Stimulated activated CD8-positive, alpha-beta memory T cell treated with anti-CD3 and anti-CD28 coated beads, Interleukin-7, amount 100 ng/mL, for 1 hour (primary cell): ENCODE measurements around the gene USB1.

Source experiments
- DNase-seq, 2 donors: peaks; one replicate each; pipeline ENCODE4 v3.0.0-alpha.2; 2020; ENCODE audit warnings: low read depth in 2 of 2

USB1 gene, protein sequence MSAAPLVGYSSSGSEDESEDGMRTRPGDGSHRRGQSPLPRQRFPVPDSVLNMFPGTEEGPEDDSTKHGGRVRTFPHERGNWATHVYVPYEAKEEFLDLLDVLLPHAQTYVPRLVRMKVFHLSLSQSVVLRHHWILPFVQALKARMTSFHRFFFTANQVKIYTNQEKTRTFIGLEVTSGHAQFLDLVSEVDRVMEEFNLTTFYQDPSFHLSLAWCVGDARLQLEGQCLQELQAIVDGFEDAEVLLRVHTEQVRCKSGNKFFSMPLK

DNA sequence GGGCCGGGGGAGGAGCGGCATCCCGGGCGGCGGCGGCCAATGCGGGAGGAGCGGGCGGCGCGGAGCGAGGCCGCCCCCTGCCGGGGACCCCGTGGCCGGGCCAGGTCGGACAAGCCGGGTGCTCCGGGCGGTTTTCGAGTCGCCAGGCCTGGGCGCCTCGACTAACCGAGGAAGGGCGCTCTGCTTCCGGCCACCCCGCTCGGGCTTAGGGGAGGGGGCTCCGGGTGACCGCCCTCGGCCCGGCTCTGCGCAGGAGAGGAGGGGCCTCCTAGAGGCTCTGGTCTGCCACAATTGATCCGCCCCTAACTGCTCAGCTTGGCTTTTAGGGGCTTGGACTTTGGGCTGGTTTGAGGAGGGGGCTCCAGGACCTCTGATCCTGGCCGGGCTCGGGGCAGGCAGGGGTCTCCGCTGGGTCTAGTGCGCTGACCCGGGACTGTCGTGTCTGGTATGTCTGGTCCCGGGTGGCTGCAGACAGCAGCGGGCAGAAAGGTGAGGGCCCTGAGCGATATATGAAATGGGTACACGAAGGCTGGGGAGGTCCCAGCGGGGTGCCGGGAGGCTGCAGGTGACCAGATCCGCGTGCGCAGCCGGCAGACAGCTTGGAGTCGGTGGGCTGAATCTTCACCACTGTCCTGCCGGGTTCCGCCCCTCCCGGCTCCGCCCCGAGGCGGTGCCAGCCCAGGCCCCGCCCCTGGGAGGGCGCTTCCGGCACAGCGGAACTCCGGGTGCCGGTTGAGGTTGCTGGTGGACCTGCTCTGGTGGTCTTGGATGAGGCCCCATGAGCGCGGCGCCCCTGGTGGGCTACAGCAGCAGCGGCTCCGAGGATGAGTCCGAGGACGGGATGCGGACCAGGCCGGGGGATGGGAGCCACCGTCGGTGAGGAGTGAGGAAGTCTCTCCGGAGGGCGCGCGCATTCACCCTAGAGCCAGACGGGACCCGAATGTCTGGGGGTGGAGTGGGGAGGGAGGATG lies at the start of gene USB1:
Gene USB1, plus strand, starts transcription at position 702 of the 971 bp plus-strand sequence. Its CDS starts 77 bp downstream, at position 779.
- peak; percentile 68 for DNase-seq

DNA sequence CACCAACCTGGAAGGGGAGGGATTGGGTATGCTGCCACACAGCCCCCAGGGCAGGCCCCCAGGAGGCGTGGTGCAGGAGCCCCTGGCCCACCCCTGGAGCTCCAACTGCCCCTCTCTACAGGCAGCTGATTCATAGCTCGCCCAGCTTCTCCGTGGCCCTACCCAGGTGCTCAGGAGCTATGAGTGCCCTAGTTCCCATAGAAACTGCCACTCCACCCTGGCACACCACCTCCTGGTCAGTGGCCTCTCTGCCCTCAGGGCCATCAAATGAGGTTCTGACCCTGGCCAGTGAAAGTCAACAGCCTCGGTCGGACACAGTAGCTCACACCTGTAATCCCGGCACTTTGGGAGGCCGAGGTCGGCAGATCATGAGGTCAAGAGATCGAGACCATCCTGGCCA lies 48.3 kb upstream of the USB1 start:
- DNase-seq: no peak

DNA sequence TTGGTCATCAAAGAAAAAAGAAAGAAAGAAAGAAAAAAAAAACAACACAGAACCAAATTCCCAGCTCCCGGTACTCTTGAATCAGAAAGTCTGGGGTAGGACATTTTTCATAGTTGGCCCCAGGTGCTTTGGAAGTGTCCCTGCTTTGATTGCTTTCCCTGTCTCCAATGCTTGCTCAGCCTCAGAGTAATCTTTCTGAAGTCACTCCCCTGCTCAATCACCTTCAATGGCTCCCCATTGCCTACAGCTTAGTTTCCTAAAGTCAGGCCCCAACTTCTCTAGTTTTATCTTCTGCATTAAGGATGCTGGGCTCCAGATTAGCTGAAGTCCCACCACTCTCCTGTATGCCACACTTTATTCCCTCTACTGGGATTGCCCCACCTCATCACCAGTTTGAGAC lies 47.4 kb upstream of the USB1 start:
- no peak for DNase-seq

DNA sequence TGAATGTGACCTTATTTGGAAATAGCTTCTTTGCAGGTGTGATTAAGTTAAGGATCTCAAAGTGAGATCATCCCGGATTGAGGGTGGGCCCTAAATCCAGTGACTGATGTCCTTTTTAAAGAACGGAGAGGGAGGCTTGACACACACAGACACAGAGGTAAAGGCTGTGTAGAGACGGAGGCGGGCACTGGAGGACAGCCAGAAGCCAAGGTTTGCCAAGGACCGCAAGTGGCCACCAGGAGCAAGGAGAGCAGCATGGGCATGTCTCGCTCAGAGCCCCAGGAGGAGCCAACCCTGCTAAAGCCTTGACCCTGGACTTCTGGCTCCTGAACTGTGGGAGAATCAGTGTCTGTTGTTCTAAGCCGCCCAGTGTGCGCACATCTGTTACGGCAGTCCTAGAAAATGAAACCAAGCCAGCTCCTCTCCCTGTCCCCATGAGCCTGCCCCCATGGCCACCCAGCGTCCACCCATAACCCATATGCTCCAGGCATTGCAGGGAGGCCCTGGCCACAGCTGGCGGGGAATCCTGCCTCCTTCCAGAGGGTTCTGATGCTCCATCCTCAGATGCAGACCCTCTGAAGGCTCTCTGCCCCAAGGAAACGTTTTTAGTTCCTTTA lies 45.5 kb upstream of the USB1 start:
- no peak for DNase-seq

DNA sequence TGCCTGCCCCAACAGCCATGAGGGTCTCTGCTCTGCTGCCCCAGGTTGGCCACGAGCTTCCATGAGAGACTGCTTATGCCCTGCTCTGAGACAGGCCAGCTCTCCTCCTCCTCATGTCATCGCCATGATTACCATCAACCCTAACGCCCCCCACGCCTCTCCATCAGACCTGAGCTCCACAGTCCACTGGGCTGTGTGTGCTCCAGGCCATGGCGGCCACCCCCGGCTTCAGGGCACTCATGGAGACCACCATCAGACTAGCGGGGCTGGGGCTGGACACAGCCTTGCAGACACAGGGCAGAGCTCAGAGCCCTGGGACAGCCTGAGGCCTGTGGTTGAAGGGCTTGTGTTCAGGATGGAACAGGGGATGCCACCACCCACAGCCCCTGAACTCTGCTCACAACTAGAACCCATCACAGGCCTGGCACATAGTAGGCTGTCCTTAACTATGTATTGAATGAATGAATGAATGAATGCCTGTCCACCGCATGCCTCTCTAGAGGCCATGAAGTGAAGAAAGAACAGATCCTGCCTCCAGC lies 44.9 kb upstream of the USB1 start:
- no peak for DNase-seq

DNA sequence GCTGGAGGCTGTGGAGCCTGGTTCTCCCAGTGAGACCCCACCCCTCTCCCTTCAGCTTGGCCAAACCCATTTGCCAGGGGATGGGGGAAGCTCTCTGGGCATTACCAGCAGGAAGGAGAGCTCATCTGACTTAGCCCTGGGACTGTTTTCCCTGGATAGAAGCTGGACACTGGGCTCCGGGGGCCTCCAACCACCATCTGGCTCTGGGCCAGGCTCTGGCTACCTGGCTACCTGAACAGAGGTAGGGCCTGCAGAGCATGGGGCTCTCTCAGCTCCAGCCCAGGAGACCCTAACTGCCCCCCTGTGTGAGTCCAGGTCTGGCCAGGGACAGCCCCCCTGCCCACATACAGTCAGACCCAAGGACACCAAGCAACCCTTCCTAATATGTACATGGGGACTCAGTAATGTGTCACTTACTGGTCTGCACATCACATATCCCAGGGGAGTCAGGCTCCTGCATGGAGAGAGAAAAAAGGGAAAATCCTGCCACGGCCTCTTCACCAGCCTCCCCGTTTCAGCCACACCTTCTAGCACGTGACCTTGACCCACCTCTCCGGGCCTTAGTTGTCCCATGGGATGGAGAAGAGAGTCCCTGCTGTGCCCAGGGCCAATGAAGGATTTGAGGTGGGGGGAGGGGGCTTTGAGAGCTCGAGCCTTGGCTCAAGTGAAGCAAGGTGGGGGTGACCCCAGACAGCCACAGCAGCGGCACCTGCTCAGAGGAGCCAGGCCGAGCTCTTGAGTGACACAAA lies 44.1 kb upstream of the USB1 start:
- no peak for DNase-seq

DNA sequence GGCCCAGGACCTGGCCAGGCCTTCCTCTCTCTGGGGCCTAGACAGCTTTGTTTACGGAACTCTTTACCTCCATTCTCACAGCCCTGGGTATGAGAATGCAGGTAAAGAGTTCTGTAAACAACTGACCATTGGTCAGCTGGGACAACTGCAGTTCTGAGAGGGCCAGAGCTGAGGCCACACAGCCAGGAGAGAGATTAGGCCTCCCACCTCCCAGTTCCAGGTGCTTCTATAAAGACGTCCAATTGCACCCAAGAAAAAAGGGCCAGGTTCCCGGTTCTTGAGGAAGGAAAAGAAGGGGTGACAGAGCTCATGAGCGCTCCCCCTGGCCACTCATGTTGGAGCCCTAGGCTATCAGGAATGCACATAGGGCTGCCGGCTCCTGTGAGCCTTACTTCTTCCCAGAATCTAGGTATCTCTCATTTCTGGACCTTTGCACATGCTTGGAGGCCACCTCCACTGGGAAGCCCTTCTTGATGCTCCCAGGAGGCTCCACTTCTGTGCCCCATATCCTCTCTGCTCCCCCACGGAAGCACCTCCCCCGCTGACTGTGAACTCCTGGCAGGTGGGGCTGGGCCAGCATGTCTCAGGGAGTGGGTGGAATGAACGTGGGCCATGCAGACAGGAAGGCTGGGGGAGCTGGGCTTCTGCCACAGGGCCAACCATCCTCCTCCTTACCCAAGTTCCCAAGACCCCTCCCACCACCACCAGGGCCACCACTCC lies 43.4 kb upstream of the USB1 start:
- no peak for DNase-seq

DNA sequence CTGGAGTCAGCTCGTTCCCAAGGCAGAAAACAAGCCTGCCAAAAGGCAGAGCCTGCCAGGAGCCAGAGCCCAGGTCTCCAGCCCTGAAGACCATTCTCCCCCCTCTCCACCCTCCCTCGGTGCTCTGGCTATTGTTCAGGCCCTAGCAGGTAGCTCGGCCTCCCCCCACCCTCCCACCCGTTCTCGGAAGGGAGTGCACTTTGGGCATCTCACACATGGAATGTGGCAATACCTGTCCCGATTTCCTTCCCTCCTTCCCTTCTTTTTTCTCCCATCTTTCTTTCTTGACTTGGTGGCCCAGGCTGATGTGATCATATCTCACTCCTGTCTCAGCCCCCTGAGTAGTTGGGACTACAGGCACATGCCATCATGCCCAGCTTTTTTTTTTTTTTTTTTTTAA lies 42.7 kb upstream of the USB1 start:
- no peak for DNase-seq

DNA sequence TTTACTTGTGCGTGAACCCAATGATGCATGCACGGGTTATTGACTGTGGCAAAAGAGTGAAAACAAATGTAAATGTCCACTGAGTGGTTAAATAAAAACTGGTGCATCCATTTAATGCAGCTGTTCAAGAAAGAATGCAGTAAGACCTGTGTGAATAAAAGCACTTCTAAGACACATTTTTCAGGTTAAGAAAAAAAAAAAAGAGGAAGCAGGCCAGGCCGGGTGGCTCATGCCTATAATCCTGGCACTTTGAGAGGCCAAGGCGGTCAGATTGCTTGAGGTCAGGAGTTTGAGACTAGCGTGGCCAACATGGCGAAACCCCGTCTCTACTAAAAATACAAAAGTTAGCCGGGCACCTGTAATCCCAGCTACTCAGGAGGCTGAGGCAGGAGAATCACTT lies 42.1 kb upstream of the USB1 start:
- no peak for DNase-seq

DNA sequence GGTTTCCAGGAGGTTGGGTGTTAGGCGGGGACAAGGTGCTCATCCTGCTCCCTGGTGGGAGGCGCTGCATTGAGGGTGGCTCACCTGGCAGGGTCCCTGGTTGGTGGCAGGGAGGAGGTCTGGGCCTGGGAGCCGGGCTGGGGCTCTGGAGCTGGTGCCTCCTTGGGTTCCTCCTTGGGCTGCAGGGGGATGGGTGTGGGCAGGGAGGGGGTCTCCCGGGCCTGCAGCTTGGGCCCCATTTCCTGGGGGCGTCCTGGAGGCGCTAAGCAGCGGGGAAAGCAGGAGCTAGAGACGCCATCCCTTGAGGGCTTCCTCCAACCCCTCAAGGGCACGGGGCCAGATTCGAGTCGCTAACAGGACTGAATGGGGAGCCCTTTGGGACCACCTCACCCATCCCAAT lies 41.4 kb upstream of the USB1 start:
- no peak for DNase-seq

DNA sequence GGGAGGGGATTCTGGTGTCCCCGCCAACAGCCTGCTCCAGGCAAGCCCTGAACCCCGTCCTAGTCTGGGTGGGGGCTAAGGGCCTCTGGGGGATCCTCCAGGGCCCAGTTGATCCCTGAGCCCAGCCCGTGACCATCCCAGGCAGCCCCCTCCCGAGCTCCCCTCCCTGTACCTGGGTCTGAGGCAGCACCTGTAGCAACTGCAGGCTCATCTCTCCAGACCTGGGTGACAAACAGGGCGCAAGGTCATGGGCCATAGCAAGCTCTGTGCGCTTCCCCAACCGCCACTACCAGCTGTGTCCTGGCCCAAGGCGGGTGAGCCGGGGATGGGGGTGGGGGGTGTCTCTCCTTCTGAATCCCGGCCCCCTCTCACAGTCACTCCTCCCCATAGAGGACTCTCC lies 40.9 kb upstream of the USB1 start:
- no peak for DNase-seq

DNA sequence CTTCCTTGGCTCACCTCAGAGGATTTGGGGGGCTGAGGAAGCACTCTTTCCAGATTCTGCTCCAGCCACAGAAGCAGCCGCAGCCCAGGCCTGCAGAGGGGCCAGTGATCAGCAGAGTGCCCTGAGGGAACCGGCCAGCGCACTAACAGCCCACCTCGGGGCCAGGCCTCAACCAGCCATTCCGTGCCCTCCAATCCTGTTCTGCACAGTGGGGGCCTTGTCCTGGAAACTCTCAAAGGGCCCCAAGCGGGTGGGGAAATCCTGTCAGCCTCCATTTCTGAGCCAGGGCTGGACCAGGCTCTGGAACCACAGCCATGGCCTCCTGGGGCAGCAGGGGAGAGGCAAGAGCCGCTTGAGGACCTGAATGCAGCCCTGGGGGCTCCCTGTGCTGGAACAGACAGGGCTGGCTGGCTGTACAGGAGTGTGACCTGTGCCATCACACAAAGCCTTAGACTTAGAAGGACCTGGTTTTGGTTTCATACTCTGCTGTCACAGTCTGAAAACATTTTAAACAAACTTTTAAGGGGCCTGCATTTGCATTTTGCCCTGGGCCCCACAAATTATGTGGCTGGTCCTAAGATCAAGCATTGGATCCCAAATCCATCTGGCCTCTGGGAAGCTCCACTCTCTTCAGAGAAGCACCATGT lies 40.3 kb upstream of the USB1 start:
- DNase-seq: no peak

DNA sequence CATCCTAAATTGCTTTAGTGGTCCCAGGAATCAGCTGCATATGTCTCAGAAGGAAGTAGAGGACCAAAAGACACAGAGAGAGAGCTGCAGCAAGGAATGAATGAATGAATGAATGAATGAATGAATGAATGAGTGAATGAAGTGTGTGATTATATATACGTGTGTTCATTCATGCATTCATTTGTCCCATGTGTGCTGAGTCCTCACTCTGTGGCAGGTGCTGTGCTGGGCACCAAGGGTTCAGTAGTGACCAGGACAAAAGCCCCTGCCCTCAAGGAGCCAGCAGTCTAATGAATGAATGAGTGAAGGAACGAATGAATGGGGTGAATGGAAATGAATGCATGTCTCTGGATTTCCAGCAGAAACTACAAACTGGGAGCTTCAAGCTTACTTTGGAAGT lies 39.7 kb upstream of the USB1 start:
- DNase-seq: no peak

DNA sequence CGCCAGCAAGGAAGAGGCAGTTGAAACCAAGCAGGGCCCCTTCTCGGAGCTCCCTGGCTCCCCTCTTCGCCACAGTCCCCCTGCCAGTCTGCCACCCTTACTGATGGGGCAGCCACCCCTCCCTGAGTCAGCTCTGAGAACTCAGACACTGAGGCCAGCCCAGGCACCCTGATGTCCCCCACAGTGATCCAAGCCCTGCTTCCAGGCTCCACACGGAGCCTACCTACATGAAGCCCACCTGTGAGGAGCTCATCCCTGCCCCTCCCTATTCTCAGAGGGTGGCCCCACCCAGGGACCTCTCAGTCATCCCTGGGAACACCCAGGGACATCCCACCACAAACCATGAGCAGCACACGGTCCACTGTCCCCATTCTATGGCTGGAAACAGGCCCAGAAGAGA lies 39.2 kb upstream of the USB1 start:
- no peak for DNase-seq

DNA sequence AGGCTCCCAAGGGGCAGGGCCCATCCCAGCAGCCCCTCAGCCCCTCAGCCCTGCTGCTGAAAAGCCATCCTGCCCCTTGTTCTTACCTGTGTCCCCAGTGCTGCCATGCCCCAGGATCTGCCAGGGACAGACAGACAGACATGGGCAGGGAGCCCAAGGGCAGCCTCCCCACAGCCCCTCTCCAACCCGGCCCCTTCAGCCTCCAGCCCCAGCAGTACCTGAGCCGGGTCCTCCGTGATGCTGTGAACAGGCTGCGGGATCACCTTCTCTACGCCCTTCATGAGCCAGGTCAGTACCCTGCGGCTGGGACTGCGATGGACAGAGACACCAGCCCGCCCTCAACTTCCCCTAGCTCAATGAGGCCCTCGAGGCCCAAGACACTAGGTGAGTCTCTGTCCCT lies 38.5 kb upstream of the USB1 start:
- DNase-seq: no peak

DNA sequence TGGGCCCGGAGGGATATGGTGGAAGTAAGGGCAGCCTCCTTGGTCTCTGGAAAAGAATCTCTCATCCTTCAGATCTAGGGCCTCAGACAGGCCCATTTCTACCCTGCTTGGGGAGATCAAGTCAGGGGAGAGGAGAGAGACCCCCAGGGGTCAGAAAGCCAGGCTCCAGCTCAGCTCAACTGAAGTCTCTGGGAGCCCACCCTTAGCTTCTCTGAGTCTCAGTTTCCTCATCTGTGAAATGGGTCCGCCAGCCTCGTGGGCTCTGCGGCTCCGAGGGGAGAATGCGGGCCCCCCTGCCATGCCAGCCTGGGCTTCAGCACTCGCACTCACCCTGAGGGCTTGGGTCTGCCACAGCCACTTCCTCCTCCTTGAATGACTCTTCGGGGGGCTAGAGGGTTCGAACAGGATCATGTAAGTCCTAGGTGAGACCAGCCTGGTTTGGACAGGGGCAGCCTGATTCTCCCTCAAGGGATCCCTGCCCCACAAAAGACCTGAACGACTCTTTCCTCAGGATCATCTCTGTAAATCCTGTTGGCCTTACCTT lies 37.0 kb upstream of the USB1 start:
- DNase-seq: no peak

DNA sequence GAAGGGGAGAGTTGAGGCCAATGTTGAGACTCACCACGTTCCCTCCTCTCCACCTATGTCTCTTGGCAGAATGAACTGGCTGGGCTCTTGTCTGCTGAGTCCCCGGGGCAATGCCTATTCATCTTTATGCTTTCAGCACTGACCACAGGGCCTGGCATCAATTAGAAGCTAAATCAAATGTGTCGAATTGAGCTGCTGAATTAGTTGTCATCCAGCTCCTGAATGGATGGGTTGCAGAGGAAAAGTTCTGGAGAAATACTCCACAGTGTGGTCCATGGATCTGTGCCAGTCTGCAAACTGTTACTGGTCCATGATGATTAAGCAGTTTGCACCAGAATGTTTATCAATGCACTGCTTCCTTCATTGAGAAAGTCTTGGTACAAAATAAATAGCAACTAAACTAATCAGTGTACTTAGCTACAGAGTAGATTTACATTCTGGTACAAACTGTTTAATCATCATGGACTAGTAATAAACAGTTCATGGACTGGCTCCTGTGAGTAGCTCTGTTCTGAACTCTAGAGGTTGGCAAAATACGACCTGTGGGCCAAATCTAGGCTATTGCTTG lies 34.9 kb upstream of the USB1 start:
- DNase-seq: no peak

DNA sequence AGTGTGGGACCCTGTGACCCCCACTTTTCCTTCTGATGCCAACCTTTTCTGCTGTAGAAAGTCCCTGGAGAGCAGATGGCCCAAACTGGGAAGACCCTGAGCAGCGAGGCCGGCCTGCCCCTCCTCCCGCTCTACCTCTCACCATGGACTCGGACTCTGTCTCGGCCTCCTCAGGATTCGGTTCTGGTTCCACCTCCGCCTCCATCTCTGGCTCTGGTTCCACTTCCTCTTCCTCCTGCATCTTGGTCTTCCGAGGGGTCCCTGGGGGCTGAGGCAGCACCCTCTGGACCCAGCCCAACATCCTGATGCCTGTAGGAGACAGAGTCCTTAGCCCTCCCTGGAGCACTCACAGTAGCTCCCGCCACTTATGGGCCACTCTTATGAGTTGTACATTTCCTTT lies 34.2 kb upstream of the USB1 start:
- no peak for DNase-seq

DNA sequence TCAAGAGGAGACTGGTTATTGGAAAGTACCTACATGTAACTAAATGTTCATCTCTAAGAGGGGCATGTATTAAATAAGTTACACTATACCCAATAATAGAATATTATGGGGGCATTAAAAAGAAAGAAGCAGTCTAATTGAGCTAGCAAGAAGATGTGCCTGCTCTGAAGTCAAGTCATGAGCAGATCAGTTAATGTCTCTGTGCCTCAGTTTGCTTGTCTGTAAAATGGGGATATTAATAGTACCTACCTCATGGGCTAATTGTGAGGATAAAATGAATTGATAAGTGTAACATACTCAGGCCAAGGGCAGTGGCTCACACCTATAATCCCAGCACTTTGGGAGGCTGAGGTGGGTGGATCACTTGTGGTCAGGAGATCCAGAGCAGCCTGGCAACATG lies 33.3 kb upstream of the USB1 start:
- DNase-seq: no peak
